ENCODE data around the gene CHMP4B. TPM values are rescaled to one million over a fixed set of nuclear protein-coding genes. Genes with fewer than 3 reads are reported as not detected.

CHMP4B gene
- total RNA-seq, 3 donors from 2014 or later (not counting 1 experiment from before 2014, with no cell fraction given) = 63.7 to 74.0 (median 70.0) TPM

DNA sequence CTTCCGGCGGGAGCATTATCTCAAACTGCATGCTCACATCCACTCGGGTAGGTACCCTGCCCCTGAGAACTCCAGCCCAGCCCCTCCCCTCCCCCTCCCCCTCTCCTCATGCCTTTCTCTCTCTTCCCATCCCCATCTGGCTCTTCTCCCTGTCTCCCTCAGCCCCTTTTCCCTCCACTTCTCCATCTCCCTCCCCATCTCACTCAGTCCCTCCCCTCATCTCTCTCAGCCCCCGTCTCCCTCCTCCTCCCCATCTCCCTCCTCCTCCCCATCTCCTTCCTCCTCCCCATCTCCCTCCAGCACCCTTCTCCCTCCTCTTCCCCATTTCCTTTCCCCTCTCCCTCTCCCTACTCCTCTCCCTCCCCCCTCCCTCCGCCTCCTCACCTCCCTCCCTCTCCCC lies 27.3 kb upstream of the CHMP4B start:
- H3K27me3 Mint-ChIP-seq (ENCODE audit: low read depth in 2 of 2) = no peaks in the 10 kb centered on the region
- no peaks in the 10 kb centered on the region for H3K9me3 ChIP-seq (ENCODE audit: control insufficient read depth, insufficient read depth, low read length)
- H3K4me1 ChIP-seq (ENCODE audit: control insufficient read depth, insufficient read depth, low read length) = peaks cover 27% of the 10 kb centered on the region
- 79% methylated on average over 4 of the region's 5 CpGs for WGBS (ENCODE audit: insufficient coverage)
- no peak overlapping the region for H3K4me3 ChIP-seq (ENCODE audit: low read length)
- H3K36me3 Mint-ChIP-seq = peaks cover 6% of the 10 kb centered on the region
- intact Hi-C loops (cut with micrococcal nuclease) = no loop called here
- no peak for DNase-seq
- no peak overlapping the region for H3K4me3 Mint-ChIP-seq
- no peaks in the 10 kb centered on the region for H3K27me3 ChIP-seq (ENCODE audit: control insufficient read depth, insufficient read depth, low read length)
- peaks cover 12 to 28% of the 10 kb centered on the region in 2 donors for H3K4me1 Mint-ChIP-seq
- H3K36me3 ChIP-seq (ENCODE audit: control insufficient read depth, insufficient read depth, low read length) = peaks cover 4% of the 10 kb centered on the region
- TF ChIP-seq, protein P1, sequence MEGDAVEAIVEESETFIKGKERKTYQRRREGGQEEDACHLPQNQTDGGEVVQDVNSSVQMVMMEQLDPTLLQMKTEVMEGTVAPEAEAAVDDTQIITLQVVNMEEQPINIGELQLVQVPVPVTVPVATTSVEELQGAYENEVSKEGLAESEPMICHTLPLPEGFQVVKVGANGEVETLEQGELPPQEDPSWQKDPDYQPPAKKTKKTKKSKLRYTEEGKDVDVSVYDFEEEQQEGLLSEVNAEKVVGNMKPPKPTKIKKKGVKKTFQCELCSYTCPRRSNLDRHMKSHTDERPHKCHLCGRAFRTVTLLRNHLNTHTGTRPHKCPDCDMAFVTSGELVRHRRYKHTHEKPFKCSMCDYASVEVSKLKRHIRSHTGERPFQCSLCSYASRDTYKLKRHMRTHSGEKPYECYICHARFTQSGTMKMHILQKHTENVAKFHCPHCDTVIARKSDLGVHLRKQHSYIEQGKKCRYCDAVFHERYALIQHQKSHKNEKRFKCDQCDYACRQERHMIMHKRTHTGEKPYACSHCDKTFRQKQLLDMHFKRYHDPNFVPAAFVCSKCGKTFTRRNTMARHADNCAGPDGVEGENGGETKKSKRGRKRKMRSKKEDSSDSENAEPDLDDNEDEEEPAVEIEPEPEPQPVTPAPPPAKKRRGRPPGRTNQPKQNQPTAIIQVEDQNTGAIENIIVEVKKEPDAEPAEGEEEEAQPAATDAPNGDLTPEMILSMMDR (IDR thresholded peaks at IDR 0.05) = no peak
- H3K9me3 Mint-ChIP-seq = no peaks in the 10 kb centered on the region
- ATAC-seq = no peak
- no peak overlapping the region for H3K27ac Mint-ChIP-seq
- H3K27ac ChIP-seq (ENCODE audit: low read length) = no peak overlapping the region

DNA sequence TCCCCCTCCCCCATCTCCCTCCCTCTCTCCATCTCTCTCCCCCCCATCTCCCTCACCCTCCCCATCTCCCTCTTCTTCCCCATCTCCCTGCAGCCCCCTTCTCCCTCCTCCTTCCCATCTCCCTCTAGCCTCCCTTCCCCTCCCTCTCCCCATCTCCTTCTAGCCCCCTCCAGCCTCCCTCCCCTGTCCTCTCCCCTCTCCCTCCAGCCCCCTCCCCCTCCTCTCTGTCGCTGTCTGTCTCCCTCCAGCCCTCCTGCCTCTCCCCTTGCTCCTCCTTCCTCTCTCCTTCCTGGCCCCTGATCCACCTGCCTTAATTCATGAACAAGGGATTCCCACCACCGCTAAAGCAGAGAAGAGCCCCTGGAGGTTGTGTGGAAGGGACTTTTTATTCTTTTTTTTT lies 26.9 kb upstream of the CHMP4B start:
- WGBS (ENCODE audit: insufficient coverage) = no CpG with 5 or more reads among the region's 2 CpGs
- Mint-ChIP-seq H3K9me3 (no peaks in the 10 kb centered on the region), H3K4me1 (peaks cover 12 to 25% of the 10 kb centered on the region in 2 donors), H3K36me3 (peaks cover 6% of the 10 kb centered on the region), H3K27ac (no peak overlapping the region), H3K27me3 (ENCODE audit: low read depth in 2 of 2) (no peaks in the 10 kb centered on the region), H3K4me3 (no peak overlapping the region)
- DNase-seq = no peak
- intact Hi-C loops (cut with micrococcal nuclease) = no loop called here
- TF ChIP-seq, protein P1 (IDR thresholded peaks at IDR 0.05) = no peak
- H3K27ac ChIP-seq (ENCODE audit: low read length) = no peak overlapping the region
- H3K27me3 ChIP-seq (ENCODE audit: control insufficient read depth, insufficient read depth, low read length) = no peaks in the 10 kb centered on the region
- H3K36me3 ChIP-seq (ENCODE audit: control insufficient read depth, insufficient read depth, low read length) = peaks cover 4% of the 10 kb centered on the region
- no peaks in the 10 kb centered on the region for H3K9me3 ChIP-seq (ENCODE audit: control insufficient read depth, insufficient read depth, low read length)
- ATAC-seq = no peak
- H3K4me3 ChIP-seq (ENCODE audit: low read length) = no peak overlapping the region
- peaks cover 23% of the 10 kb centered on the region for H3K4me1 ChIP-seq (ENCODE audit: control insufficient read depth, insufficient read depth, low read length)

DNA sequence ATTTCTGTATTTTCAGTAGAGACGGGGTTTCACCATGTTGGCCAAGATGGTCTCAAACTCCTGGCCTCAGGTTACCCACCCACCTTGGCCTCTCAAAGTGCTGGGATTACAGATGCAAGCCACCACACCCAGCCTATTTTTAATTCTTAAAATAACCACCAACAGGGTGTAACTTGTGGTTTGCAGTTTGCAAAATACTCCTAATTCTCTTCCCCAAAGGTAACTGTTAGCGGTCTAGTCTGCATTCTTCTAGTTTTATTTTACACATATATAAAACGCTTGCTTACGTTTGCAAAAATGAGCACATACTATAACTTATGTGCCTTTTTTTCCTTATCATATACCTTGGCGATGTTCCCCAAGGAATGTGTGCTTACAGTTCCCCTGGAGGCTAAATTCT lies 25.6 kb upstream of the CHMP4B start:
- Histone ChIP-seq H3K27me3 (ENCODE audit: control insufficient read depth, insufficient read depth, low read length) (no peaks in the 10 kb centered on the region), H3K36me3 (ENCODE audit: control insufficient read depth, insufficient read depth, low read length) (peaks cover 6% of the 10 kb centered on the region), H3K4me1 (ENCODE audit: control insufficient read depth, insufficient read depth, low read length) (peaks cover 14% of the 10 kb centered on the region), H3K9me3 (ENCODE audit: control insufficient read depth, insufficient read depth, low read length) (no peaks in the 10 kb centered on the region), H3K27ac (ENCODE audit: low read length) (no peak overlapping the region), H3K4me3 (ENCODE audit: low read length) (no peak overlapping the region)
- 56% methylated on average over 5 of the region's 5 CpGs for WGBS (ENCODE audit: insufficient coverage)
- peaks cover 12 to 21% of the 10 kb centered on the region in 2 donors for H3K4me1 Mint-ChIP-seq
- DNase-seq = no peak
- intact Hi-C loops (cut with micrococcal nuclease) = no loop called here
- peak overlapping the region; percentile 13 for H3K4me3 Mint-ChIP-seq
- no peak for ATAC-seq
- peaks cover 10% of the 10 kb centered on the region for H3K36me3 Mint-ChIP-seq
- no peaks in the 10 kb centered on the region for H3K27me3 Mint-ChIP-seq (ENCODE audit: low read depth in 2 of 2)
- no peak overlapping the region for H3K27ac Mint-ChIP-seq
- TF ChIP-seq, protein P1 (IDR thresholded peaks at IDR 0.05) = no peak
- H3K9me3 Mint-ChIP-seq = no peaks in the 10 kb centered on the region

DNA sequence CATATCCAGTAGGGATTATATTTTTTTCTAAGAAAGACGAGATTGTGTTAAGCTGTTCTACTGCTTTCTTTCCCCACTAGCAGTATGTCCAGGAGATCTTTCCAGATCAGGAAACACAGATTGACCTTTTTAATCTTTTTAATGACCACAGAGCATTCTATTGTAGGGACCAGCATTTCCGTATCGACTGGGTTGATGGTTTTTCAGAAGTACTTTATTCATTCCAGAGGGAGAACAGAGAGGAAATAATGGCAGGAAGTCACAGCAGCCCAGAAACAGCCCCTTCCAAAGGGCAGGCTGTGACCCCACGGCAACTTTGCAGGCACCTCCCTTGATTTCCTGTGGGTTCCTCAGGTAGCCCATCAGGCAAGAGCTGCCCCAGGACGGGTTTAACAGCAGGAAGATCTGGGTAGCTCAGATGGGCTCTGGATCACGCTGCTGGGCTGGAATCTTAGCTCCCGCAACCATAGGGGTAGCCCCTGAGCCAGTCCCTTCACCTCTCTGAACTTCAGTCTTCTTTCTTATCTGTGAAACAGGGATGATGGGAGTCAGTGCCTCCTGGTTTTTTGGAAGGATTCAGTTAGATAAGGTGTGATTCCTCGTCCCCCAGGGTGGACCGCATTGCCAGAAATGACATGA lies 23.8 kb upstream of the CHMP4B start:
- peaks cover 5% of the 10 kb centered on the region for H3K36me3 ChIP-seq (ENCODE audit: control insufficient read depth, insufficient read depth, low read length)
- H3K27me3 ChIP-seq (ENCODE audit: control insufficient read depth, insufficient read depth, low read length) = no peaks in the 10 kb centered on the region
- WGBS (ENCODE audit: insufficient coverage) = 49% methylated on average over 9 of the region's 9 CpGs
- Mint-ChIP-seq H3K27me3 (ENCODE audit: low read depth in 2 of 2) (no peaks in the 10 kb centered on the region), H3K36me3 (peaks cover 8% of the 10 kb centered on the region), H3K4me3 (peak overlapping the region; percentile 25), H3K9me3 (no peaks in the 10 kb centered on the region), H3K27ac (peak overlapping the region; percentile 4 to 75), H3K4me1 (peaks cover 12 to 21% of the 10 kb centered on the region in 2 donors)
- no peak for DNase-seq
- intact Hi-C loops (cut with micrococcal nuclease) = no loop called here
- peaks cover 14% of the 10 kb centered on the region for H3K4me1 ChIP-seq (ENCODE audit: control insufficient read depth, insufficient read depth, low read length)
- TF ChIP-seq, protein P1 (IDR thresholded peaks at IDR 0.05) = no peak
- no peak overlapping the region for H3K4me3 ChIP-seq (ENCODE audit: low read length)
- H3K27ac ChIP-seq (ENCODE audit: low read length) = no peak overlapping the region
- no peaks in the 10 kb centered on the region for H3K9me3 ChIP-seq (ENCODE audit: control insufficient read depth, insufficient read depth, low read length)
- ATAC-seq = no peak
